ENCODE data around the gene PDE10A. TPM values are rescaled to one million over a fixed set of nuclear protein-coding genes. Genes with fewer than 3 reads are reported as not detected.

PDE10A gene
- total and polyA plus RNA-seq, 2 of the 13 experiments (the other 11 are each of a cell fraction or from before 2014, with no cell fraction given) = not detected

- no peak for TF ChIP-seq PRDM15 (CRISPR knock-in tag; IDR thresholded peaks at IDR 0.05)
These were observed 21.3 kb downstream of the PDE10A start (continued) for GRCh38 chr6:165641672-165642156.

GRCh38 chr6:165640806-165641205 is 22.2 kb downstream of the PDE10A start:
- H3K79me2 ChIP-seq (ENCODE audit: insufficient read depth, low read length) = no peaks in the 10 kb centered on the region
- in situ Hi-C loops (cut with HindIII; ENCODE audit: extremely low pct_ligation_motif_present, low pct_unique_long_range_greater_than_20kb) (no loop called here), intact Hi-C loops (cut with micrococcal nuclease; ENCODE audit: unreplicated experiment) (no loop called here)
- no peak overlapping the region for H3K9ac ChIP-seq (ENCODE audit: insufficient read depth, low read depth, low read length)
- no peaks in the 10 kb centered on the region for H3K9me3 ChIP-seq (ENCODE audit: low read length)
- H3K36me3 ChIP-seq (replicated peaks in 1 of 2; ENCODE audit: control insufficient read depth in 1 of 2, insufficient read depth in 2 of 2, low read length in 2 of 2) = no peaks in the 10 kb centered on the region
- TF ChIP-seq NFE2 (CRISPR knock-in tag; IDR thresholded peaks at IDR 0.05) = no peak
- no peak for TF ChIP-seq REL (CRISPR knock-in tag; conservative IDR thresholded peaks at IDR 0.05)
- TF ChIP-seq SATB2 (CRISPR knock-in tag; IDR thresholded peaks at IDR 0.05) = no peak
- TF ChIP-seq ZNF616 (CRISPR knock-in tag; IDR thresholded peaks at IDR 0.05; ENCODE audit: low read depth) = no peak
- TF ChIP-seq ZNF562 (CRISPR knock-in tag; IDR thresholded peaks at IDR 0.05; ENCODE audit: borderline replicate concordance) = no peak
- no peak for TF ChIP-seq ZBTB14 (CRISPR knock-in tag; IDR thresholded peaks at IDR 0.05)
- TF ChIP-seq, protein P1, sequence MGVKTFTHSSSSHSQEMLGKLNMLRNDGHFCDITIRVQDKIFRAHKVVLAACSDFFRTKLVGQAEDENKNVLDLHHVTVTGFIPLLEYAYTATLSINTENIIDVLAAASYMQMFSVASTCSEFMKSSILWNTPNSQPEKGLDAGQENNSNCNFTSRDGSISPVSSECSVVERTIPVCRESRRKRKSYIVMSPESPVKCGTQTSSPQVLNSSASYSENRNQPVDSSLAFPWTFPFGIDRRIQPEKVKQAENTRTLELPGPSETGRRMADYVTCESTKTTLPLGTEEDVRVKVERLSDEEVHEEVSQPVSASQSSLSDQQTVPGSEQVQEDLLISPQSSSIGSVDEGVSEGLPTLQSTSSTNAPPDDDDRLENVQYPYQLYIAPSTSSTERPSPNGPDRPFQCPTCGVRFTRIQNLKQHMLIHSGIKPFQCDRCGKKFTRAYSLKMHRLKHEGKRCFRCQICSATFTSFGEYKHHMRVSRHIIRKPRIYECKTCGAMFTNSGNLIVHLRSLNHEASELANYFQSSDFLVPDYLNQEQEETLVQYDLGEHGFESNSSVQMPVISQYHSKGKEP (CRISPR knock-in tag; IDR thresholded peaks at IDR 0.05) = no peak
- TF ChIP-seq ZNF746 (CRISPR knock-in tag; IDR thresholded peaks at IDR 0.05) = no peak
- TF ChIP-seq AKAP8 (CRISPR knock-in tag; IDR thresholded peaks at IDR 0.05) = no peak
- no peak for TF ChIP-seq ZNF792 (CRISPR knock-in tag; IDR thresholded peaks at IDR 0.05)
- TF ChIP-seq ZMYM2 (CRISPR knock-in tag; IDR thresholded peaks at IDR 0.05) = no peak
- no peak overlapping the region for H2AFZ ChIP-seq (ENCODE audit: low read length)
- CTCF ChIA-PET (ENCODE audit: low intra/inter-chr PET ratio, low total read pairs) = no interaction called here
- no peak overlapping the region for H3K27ac ChIP-seq (ENCODE audit: extremely low read length, insufficient read depth, low read length)
- DNase-seq (ENCODE audit: low spot score) = no peak
- no peaks in the 10 kb centered on the region for H3K4me1 ChIP-seq (ENCODE audit: insufficient read depth, low read length)
- H3K4me3 ChIP-seq (replicated peaks in 1 of 3; ENCODE audit: insufficient read depth in 1 of 3, low read depth in 2 of 3, low read length in 3 of 3) = no peak overlapping the region
- H3K27me3 ChIP-seq (ENCODE audit: control insufficient read depth in 1 of 2, insufficient read depth in 2 of 2, low read length in 2 of 2) = peaks cover 0 to 29% of the 10 kb centered on the region in 2 experiments
- H3K4me2 ChIP-seq (ENCODE audit: low read depth, low read length) = no peak overlapping the region
- POLR2A ChIA-PET = no interaction called here
- no peak for FAIRE-seq
- BruUV-seq (replicated peaks) = no TSS peak
- WGBS (ENCODE audit: low lambda C conversion rate) = 2% methylated on average over 4 of the region's 4 CpGs
- no peak for ATAC-seq
- H4K20me1 ChIP-seq (ENCODE audit: insufficient read depth, low read length) = no peaks in the 10 kb centered on the region

All from HepG2 (cell line).